Esophagus muscularis mucosa (tissue), 4 donors: ENCODE measurements around the gene ANKRD29. TPM values are rescaled to one million over a fixed set of nuclear protein-coding genes. Genes with fewer than 3 reads are reported as not detected.

Source experiments
- DNase-seq: peaks from one replicate; pipeline ENCODE4 v3.0.0-alpha.2; 2017; ENCODE audit errors: extremely low spot score
- H3K27ac ChIP-seq, 4 donors: fragments of 200-600 bp; sonication (generic); replicated peaks in 1 of 4; 1 replicate in 3 of 4; 2 replicates in 1 of 4; pipeline ENCODE4 v1.5.1; 2016 to 2019; ENCODE audit warnings: mild to moderate bottlenecking in 1 of 4
- H3K27me3 ChIP-seq, 4 donors: fragments of 200-600 bp; sonication (generic); one replicate each; pipeline versions ENCODE4 v1.5.1 to v1.6.0; 2016 to 2019
- H3K36me3 ChIP-seq, 4 donors: fragments of 200-600 bp; sonication (generic); one replicate each; pipeline ENCODE4 v1.5.1; 2016 to 2019
- H3K4me1 ChIP-seq, 4 donors: fragments of 200-600 bp; sonication (generic); one replicate each; pipeline ENCODE4 v1.5.1; 2016 to 2019
- H3K4me3 ChIP-seq, 4 donors: fragments of 200-600 bp; sonication (generic); 1 replicate in 2 of 4; 2 replicates in 2 of 4; pipeline ENCODE4 v1.5.1; 2016 to 2019; ENCODE audit warnings: mild to moderate bottlenecking in 4 of 4, moderate library complexity in 1 of 4
- H3K9me3 ChIP-seq, 4 donors: fragments of 200-600 bp; sonication (generic); 1 replicate in 3 of 4; 2 replicates in 1 of 4; pipeline ENCODE4 v1.5.1; 2016 to 2019
- EP300 ChIP-seq: sonication (generic); formaldehyde crosslinking; IDR thresholded peaks from one replicate; pipeline ENCODE4 v1.6.1; 2017; ENCODE audit warnings: antibody characterized with exemption
- POLR2A ChIP-seq: fragments of 450-650 bp; IDR thresholded peaks from one replicate; pipeline ENCODE4 v1.6.1; 2017; ENCODE audit warnings: antibody characterized with exemption, moderate library complexity, mild to moderate bottlenecking, low read depth
- POLR2AphosphoS5 ChIP-seq, 2 donors: sonication (generic); formaldehyde crosslinking; IDR thresholded peaks; one replicate each; pipeline ENCODE4 v1.6.1; 2017; ENCODE audit warnings: antibody characterized with exemption in 2 of 2
- WGBS: methylation state at CpG from one replicate; pipeline ENCODE4 v1.1.5; 2018; 5-methylcytosine and 5-hydroxymethylcytosine counted together
- intact Hi-C: fragments of 100-400 bp; cut with DNase I; formaldehyde crosslinking; loops from one replicate; pipeline ENCODE4 v1.15.1; 2023
- total RNA-seq, 4 donors: library from RNA; depleted of rRNA; stranded (reverse); fragments of >200 nt; gene quantifications; one replicate each; pipeline versions ENCODE4 v1.1.0 to v1.2.1, GENCODE V29; 2016
- TF ChIP-seq, protein P1 (sequence below), 3 experiments: fragments of 200-600 bp in 2 of 3; fragments of 450-650 bp in 1 of 3; sonication (generic) in 2 of 3; IDR thresholded peaks; one replicate each; pipeline ENCODE4 v1.5.1; 2017 to 2019; ENCODE audit warnings: antibody characterized with exemption in 3 of 3, mild to moderate bottlenecking in 2 of 3, moderate library complexity in 1 of 3

ANKRD29 gene
- total RNA-seq, 4 donors from 2014 or later: 7.8 to 14.4 (median 10.9) TPM

DNA sequence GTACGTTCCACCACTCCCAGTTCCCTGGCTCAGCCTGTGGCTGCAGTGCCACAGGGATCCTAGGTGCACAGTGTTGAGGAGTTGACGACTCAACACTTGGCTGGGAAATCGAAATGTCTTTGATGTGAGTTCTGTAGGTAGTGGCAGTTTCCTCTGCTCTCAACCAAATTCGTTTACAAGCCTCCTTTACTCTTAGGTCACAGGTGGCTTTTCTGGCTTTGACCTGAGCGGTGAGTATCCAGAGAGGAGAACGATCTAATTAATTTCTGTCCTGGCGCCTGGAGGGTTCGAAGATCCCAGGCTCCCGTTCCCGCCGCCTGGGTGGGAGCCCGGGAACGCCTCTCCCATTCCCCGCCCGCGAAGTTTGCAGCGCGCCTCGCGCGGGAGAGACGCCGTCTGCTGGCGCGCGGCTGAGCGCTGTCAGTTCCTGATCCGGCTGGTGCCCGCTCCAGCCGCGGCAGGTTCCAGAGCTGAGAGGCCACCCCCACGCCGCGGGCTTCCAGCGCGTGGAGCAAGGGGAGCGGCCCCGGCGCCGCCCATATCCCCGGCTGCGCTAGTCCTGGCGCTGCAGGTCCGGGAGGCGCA lies 26.4 kb upstream of the ANKRD29 start, which contains the start of gene LAMA3:
Gene LAMA3, plus strand, starts transcription at position 423 of the 585 bp plus-strand sequence. CDS start 231 bp downstream, outside the sequence.
- peak within 1 kb of the TSS; percentile 67 to 85 (median 72) for H3K4me3 ChIP-seq
- 0% methylated on average over 16 of the region's 45 CpGs for WGBS
- TF ChIP-seq POLR2A: no peak
- TF ChIP-seq POLR2AphosphoS5 (IDR thresholded peaks at IDR 0.05): peak; percentile 63 to 68
- TF ChIP-seq, protein P1, sequence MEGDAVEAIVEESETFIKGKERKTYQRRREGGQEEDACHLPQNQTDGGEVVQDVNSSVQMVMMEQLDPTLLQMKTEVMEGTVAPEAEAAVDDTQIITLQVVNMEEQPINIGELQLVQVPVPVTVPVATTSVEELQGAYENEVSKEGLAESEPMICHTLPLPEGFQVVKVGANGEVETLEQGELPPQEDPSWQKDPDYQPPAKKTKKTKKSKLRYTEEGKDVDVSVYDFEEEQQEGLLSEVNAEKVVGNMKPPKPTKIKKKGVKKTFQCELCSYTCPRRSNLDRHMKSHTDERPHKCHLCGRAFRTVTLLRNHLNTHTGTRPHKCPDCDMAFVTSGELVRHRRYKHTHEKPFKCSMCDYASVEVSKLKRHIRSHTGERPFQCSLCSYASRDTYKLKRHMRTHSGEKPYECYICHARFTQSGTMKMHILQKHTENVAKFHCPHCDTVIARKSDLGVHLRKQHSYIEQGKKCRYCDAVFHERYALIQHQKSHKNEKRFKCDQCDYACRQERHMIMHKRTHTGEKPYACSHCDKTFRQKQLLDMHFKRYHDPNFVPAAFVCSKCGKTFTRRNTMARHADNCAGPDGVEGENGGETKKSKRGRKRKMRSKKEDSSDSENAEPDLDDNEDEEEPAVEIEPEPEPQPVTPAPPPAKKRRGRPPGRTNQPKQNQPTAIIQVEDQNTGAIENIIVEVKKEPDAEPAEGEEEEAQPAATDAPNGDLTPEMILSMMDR (IDR thresholded peaks at IDR 0.05): peak in 2 of 3 experiments; percentile 8 to 40
- no peaks in the 10 kb centered on the region for H3K9me3 ChIP-seq
- no peak for DNase-seq
- no peaks in the 10 kb centered on the region for H3K36me3 ChIP-seq
- H3K4me1 ChIP-seq: peaks cover 7 to 27% (median 24%) of the 10 kb centered on the region in 4 donors
- intact Hi-C loops: loop anchor here (5.0 kb wide), 1 partner anchor 67 kb away; no protein-coding TSS in a partner anchor
- peak within 1 kb of the TSS; percentile 66 to 80 (median 69) for H3K27ac ChIP-seq
- peaks cover 0 to 11% (median 0%) of the 10 kb centered on the region in 4 donors for H3K27me3 ChIP-seq

DNA sequence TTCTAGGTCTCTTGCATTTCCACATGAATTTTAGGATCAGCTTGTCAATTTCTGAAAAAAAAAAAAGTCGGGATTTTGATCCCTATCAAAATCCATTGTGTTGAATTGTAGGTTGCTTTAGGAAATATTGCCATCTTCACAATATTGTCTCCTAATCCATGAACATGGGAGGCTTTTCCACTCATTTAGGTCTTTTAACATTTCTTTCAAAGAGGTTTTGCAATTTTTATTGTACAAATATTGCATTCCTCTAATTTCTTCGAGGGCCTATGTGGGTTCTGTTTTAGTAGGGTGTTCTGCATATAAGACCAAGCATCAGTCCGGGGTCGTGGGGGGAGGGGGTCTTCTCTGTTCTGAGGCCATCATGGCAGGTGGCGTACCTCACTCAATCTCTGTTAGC lies 25.8 kb upstream of the ANKRD29 start:
- no peaks in the 10 kb centered on the region for H3K36me3 ChIP-seq
- intact Hi-C loops: loop anchor here (5.0 kb wide), 1 partner anchor 66 kb away; no protein-coding TSS in a partner anchor
- H3K27me3 ChIP-seq: peaks cover 0 to 11% (median 0%) of the 10 kb centered on the region in 4 donors
- 67% methylated on average over 5 of the region's 5 CpGs for WGBS
- H3K27ac ChIP-seq: peak overlapping the region in 2 of 4 donors; percentile 69 to 80
- TF ChIP-seq POLR2A (no peak), POLR2AphosphoS5 (IDR thresholded peaks at IDR 0.05) (no peak), EP300 (no peak)
- TF ChIP-seq, protein P1 (IDR thresholded peaks at IDR 0.05): no peak
- peaks cover 7 to 27% (median 24%) of the 10 kb centered on the region in 4 donors for H3K4me1 ChIP-seq
- H3K4me3 ChIP-seq: peak overlapping the region; percentile 67 to 85 (median 72)
- no peak for DNase-seq
- no peaks in the 10 kb centered on the region for H3K9me3 ChIP-seq

DNA sequence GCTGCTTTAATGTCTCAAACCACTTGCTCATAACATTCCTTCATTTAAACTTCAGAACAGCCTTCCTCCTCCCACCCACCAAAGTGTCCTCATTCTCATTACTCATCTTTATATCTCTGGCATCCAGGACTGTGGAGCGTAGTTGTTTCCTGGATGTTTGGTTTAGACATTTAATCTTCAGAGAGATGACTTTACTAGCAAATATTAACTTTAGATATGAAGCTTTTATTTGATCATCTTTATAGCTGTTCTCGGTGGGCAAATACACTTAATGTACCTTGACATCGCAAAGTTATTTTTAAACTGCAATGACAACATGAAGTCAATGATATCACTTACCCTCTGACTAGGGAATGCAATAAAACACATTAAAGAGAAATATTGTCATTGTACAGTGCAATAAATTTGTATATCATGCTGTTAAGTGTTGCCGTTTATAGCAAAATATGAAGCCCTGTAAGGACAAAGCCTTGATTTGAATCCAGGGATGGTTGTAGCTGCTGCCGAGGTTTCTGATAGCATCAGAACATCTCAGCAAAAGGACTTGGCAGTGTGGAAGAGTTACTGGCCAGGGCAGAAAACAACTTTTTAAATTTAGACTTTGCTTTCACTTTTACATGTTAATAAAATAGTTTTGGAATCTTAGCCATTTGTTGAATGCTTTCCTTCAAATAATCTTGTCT lies 21.9 kb upstream of the ANKRD29 start:
- H3K9me3 ChIP-seq: no peaks in the 10 kb centered on the region
- 52% methylated on average over 5 of the region's 5 CpGs for WGBS
- TF ChIP-seq POLR2AphosphoS5 (IDR thresholded peaks at IDR 0.05) (no peak), POLR2A (no peak), EP300 (no peak)
- TF ChIP-seq, protein P1 (IDR thresholded peaks at IDR 0.05): no peak
- H3K27ac ChIP-seq: no peak overlapping the region
- H3K36me3 ChIP-seq: no peaks in the 10 kb centered on the region
- DNase-seq: no peak
- no peak overlapping the region for H3K4me3 ChIP-seq
- intact Hi-C loops: loop anchor here (2.0 to 5.0 kb wide), 2 partner anchors 20 to 62 kb away; no protein-coding TSS in a partner anchor
- peaks cover 0 to 6% (median 0%) of the 10 kb centered on the region in 4 donors for H3K27me3 ChIP-seq
- peaks cover under 1 to 17% (median 14%) of the 10 kb centered on the region in 4 donors for H3K4me1 ChIP-seq

DNA sequence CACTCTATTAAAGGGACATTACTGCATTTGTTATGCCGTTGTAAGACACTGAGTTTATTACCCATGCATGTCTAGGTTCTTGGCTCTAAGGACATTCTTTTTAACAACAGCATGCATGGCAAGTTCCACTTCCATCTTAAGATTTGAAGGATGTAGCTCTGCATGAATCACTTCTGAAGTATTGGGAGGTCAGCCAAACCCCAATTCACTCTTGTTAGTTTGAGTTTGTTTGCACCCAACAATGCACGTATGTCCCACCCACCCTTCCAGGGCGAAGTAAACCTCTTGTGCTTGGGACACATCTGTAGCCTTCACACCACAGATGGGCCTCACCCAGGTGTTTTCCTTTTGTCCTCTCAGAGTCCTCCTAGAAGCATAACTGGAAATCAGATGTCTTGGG lies 21.0 kb upstream of the ANKRD29 start:
- no peak for TF ChIP-seq POLR2A
- TF ChIP-seq EP300: no peak
- TF ChIP-seq, protein P1 (IDR thresholded peaks at IDR 0.05): no peak
- no peak for TF ChIP-seq POLR2AphosphoS5 (IDR thresholded peaks at IDR 0.05)
- Histone ChIP-seq H3K4me3 (no peak overlapping the region), H3K36me3 (no peaks in the 10 kb centered on the region), H3K9me3 (no peaks in the 10 kb centered on the region), H3K27me3 (no peaks in the 10 kb centered on the region), H3K27ac (no peak overlapping the region), H3K4me1 (peaks cover 0 to 7% (median 5%) of the 10 kb centered on the region in 4 donors)
- intact Hi-C loops: loop anchor here (2.0 kb wide), 1 partner anchor 19 kb away; no protein-coding TSS in a partner anchor
- 60% methylated on average over 3 of the region's 3 CpGs for WGBS
- no peak for DNase-seq
